ENCODE results near the gene FOXRED2.
A peak's percentile ranks its signal among the peaks of the same experiment; 100 is the strongest.

The FOXRED2 gene

GRCh38 chr22:36447632-36448031, 59.2 kb downstream of the FOXRED2 start:
- no peak for DNase-seq

- DNase-seq, result no peak
Measured at GRCh38 chr22:36445158-36445668, 61.6 kb downstream of the FOXRED2 start.

DNA sequence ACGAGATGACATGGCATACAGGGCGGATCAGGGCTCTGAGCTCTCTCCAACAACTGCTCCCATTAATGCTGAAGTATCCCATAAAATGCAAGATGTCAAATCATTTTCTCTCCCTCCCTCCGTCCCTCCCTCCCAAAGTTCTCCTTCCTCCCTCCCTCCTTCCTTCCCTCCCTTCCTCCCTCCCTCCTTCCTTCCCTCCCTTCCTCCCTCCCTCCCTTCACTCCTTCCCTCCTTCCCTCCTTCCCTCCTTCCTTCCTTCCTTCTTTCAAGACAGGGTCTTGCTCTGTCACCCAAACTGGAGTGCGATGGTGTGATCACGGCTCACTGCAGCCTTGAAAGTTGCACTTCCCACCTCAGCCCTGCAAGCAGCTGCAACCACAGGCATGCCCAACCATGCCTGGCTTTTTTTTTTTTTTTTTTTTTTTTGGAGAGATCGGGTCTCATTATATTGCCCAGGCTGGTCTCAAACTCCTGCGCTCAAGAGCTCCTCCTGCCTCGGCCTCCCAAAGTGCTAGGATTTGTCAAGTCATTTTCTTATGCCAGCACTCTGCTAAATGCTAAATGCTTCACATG, 63.6 kb downstream of the FOXRED2 start:
- no peak for DNase-seq

- no peak for DNase-seq
Measured at GRCh38 chr22:36442506-36443197, 64.2 kb downstream of the FOXRED2 start.

DNA sequence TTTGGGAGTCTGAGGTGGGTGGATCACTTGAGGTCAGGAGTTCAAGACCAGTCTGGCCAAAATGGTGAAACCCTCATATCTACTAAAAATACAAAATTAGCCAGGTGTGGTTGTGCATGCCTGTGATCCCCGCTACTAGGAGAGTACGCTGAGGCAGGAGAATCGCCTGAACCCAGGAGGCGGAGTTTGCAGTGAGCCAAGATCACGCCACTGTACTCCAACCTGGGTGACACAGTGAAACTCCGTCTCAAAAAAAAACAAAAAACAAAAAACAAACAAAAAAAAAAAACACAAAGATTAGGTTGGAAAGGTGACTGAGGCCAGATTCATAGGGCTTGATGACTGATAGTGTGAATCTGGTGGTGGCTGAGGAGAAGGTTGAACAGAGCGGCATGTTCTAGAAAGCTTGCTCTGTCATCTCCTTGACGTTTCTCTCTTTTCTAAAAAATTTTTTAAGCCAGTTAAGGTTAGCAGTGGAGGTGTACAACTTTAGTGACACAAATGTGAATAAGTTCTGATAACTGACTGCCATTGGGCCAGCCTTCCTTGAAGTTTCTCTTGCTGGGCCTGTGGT, 66.3 kb downstream of the FOXRED2 start:
- DNase-seq, result no peak

GRCh38 chr22:36439481-36440271, 67.2 kb downstream of the FOXRED2 start:
- peak in 1 of 2 experiments; percentile 47 for DNase-seq

Data from NCI-H524 (cell line).